ENCODE measurements around the gene GLYATL3. TPM values are rescaled to one million over a fixed set of nuclear protein-coding genes. Genes with fewer than 3 reads are reported as not detected.

GLYATL3 gene
- total RNA-seq, 2 experiments from 2014 or later: not detected

DNA sequence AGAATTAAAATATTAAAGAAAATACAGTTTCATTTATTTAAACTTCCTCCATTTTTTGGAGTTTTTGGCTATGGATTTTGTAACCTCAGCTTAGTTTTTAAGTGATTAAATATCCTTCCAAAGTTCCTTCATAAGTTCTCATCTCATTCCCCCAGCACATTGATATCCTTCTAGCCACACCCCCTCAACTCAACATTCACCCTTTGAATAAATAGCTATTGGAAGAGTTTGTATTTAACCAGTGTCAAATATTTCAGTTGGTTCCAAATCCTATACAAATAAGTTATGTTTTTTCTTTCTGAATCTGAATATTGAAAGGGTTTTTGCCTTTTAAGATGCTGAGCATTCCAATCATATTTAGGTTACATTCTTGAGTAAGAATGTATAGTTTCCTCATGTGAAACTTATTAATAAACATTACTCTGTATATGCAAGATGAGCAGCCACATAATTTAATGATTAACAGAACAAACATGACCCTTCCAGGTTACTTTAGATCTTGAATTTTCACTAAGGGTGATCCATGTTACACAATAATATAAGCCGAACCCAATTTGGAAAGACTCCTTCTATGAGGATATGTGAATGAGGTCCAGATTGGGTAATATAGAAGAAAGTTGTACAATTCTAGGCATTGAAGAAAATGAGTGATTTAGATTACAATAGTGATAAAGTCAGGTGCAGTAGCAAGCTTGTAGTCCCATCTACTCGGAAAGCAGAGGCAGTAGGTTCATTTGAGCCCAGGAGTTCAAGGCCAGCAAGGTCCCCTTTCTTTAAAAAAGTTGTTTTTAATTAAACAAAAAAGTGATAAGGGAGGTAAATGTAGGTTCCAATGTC is 13.6 kb downstream of the GLYATL3 start:
- POLR2A ChIA-PET: no interaction called here
- CTCF ChIA-PET: no interaction called here

- POLR2A ChIA-PET: no interaction called here
These were observed 15.1 kb downstream of the GLYATL3 start for GRCh38 chr6:49514571-49515484.

DNA sequence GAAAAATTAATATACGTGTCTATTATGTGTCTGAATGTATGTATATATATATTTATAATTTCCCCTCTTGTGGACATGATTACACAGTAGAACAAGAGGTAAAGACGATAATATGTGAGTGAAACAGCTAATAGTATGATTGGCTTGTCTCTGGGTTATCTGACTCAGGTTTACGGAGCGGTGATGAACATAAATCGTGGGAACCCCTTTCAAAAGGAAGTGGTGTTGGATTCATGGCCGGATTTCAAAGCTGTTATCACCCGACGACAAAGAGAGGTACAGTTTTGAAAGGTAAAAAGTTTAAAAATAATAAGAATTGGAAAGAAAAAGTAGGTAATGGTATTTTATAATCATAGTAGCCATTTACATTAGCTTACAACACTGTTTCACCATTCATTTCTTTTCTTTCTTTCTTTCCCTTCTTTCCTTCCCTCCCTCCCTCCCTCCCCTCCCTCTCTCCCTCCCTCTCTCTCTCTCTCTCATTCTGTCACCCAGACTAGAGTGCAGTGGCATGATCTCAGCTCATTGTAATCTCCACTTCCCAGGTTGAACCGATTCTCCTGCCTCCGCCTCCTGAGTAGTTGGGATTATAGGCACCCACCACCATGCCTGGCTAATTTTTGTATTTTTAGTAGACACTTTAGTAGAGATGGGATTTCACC is 15.9 kb downstream of the GLYATL3 start:
- ChIA-PET CTCF (no interaction called here), POLR2A (no interaction called here)

More at GRCh38 chr6:49514571-49515484, 15.1 kb downstream of the GLYATL3 start:
- CTCF ChIA-PET: no interaction called here

GRCh38 chr6:49516147-49516505 is 16.4 kb downstream of the GLYATL3 start:
- POLR2A ChIA-PET: no interaction called here
- CTCF ChIA-PET: no interaction called here

GRCh38 chr6:49517919-49518318 is 18.2 kb downstream of the GLYATL3 start:
- ChIA-PET POLR2A (no interaction called here), CTCF (no interaction called here)

- CTCF ChIA-PET: interaction anchor here (0.8 kb wide), 1 partner anchor 14 kb away, joined by 4 read pairs; no protein-coding TSS in a partner anchor
- POLR2A ChIA-PET: no interaction called here
These were observed 19.9 kb downstream of the GLYATL3 start for GRCh38 chr6:49519660-49520059.

DNA sequence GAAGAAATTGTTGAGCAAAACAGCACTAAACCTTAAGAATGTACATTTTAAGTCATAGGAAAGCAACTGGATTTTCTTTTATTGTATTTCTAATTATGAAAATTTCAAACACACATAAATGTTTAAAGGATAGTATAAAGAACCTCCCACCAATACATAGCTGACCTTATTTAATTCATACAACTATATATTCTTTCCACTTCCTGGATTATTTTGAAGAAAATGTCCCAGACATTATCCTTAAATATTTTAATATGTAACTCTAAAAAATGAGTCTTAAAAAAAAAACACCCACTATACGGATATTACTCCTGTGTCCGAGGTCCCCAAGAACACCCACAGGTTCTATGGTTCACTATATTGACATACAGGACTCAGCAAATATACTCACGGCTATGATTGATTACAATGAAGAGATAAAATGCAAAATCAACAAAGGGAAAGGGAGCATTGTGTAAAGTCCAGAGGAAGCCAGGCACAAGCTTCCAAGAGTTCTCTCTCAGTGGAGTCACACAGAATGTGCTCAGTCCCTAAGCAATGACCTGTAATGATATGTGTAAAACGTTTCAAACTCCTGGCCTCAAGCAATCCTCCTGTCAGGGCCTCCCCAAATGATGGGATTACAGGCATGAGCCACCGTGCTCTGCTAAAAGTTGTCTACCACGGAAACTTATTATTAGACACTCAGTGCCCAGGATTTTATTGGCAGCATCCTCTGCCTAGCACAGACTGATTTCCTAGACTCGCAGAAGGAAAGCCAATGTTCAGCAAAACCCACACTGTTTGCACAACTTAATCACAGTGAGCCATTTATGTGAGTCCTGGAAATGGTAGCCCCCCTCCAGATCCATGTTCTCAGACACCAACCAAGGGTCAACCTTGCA is 23.2 kb downstream of the GLYATL3 start:
- POLR2A ChIA-PET: no interaction called here
- CTCF ChIA-PET: no interaction called here

- CTCF ChIA-PET: no interaction called here
- POLR2A ChIA-PET: no interaction called here
These were observed 24.2 kb downstream of the GLYATL3 start for GRCh38 chr6:49523901-49524300.

GRCh38 chr6:49524541-49524940 is 24.8 kb downstream of the GLYATL3 start:
- POLR2A ChIA-PET: no interaction called here
- CTCF ChIA-PET: no interaction called here

DNA sequence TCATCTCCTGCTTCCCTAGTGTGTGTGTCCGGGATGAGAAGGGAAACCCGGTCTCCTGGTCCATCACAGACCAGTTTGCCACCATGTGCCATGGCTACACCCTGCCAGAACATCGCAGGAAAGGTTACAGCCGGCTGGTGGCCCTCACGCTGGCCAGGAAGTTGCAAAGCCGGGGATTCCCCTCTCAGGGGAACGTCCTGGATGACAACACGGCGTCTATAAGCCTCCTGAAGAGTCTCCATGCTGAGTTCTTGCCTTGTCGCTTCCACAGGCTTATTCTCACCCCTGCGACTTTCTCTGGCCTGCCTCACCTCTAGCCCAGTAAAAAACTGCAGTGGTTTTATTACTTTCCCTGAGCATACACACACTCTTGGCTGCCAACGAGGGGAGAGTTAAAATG is 26.9 kb downstream of the GLYATL3 start:
- ChIA-PET CTCF (no interaction called here), POLR2A (no interaction called here)

DNA sequence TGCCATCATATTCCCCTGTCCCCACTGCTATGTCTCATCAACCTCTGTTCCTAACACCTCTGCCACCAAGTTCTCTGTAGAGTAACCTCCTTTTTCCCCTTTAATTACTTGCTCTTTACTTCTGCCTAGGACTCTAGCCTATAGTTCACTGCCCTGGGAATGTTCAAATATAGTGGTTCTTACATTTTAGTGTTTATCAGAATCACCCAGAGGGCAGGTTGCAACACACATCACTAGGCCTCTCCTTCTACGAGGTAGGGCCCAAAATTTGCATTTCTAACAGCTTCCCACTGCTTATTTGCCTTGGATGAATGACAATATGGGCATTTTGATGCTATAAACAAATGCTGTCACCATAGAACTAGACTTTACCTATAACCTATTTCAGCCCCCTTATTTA is 27.6 kb downstream of the GLYATL3 start:
- ChIA-PET CTCF (no interaction called here), POLR2A (no interaction called here)

- ChIA-PET POLR2A (no interaction called here), CTCF (no interaction called here)
These were observed 28.8 kb downstream of the GLYATL3 start for GRCh38 chr6:49528571-49528970.

DNA sequence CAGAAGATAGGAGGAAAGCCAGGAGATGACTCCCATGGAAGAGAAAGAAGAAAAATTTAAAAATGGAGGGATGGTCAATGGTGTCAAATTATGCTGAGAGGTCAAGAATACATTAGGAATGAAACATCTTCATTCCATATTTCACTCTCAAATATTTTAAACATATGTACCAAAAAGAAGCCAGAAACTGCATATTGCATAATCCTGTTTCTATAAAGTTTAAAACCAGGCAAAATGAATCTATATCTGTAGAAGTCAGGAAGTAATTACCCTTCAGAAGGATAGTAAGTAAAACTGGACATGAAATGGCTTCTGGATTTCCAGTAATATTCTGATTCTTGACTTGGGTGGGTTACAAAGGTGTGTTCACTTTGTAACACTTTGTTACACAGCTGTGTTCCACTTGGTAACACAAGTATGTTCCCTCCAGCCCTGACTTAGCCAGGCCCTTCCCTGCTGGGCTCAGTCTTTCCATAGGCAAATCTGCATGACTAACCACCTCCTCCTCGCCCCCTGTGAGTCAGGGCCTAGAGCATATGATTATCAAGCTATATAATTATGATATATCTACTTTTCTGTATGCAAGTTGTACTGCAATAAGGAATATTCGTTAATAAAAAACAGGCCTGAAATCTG is 30.5 kb downstream of the GLYATL3 start:
- POLR2A ChIA-PET: no interaction called here
- CTCF ChIA-PET: no interaction called here

DNA sequence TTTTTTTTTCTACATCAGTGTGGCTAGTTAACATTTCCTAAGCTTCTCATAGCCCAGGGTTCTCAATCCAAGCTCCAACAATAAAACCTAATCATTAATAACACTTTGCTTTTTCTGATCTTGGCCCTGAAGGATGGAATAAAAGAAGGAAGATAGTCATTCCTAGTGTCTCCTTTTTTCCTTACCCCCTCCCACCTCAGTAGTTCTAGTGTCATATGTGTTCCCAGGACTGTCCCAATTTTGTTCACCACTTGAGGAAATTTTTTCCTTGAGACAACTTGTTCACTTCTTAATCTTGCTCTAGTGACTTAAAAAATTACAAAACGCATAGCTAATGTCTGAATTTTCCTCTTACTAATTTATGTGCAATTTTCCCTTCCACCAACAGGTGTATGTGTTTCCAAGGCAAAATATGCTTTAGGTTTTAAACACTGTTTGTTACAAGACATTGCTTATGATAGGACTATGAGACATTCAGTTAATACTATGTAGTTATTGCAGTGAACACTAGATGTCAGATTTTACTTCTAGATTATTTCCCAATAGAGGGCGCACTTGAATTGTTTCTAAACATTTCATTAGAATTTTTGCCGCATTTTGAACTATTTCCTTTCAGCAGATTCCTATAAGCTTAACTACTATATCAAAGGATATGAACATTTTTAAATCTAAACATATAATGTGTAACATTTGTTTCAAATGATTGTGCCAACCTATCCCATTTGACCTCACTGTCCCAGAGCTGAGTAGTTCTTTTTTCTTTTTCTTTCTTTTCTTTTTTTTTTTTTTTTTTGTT is 32.2 kb downstream of the GLYATL3 start:
- ChIA-PET CTCF (interaction anchor here (1.0 to 2.1 kb wide), 4 partner anchors 12 to 89 kb away, joined by 3 to 8 read pairs (median 6); no protein-coding TSS in a partner anchor), POLR2A (interaction anchor here (0.6 kb wide), 1 partner anchor 218 kb away, joined by 3 read pairs; no protein-coding TSS in a partner anchor)

DNA sequence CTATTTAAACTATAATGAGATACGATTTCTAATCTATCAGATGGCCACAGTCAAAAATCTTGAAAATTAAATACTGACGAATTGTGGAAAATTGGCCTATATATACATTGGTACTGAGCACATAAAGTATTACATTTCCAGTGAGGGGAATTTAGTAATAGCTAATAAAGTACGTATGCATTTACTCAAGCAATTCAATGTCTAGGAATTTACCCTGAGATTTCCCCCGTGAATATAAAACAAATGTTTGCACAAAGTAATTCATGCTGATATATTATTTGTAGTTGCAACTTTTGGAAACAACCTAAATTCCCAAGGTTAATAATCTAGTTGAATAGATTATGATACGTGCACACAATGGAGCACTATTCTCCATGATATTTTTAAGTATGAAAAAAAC is 36.1 kb downstream of the GLYATL3 start:
- ChIA-PET POLR2A (no interaction called here), CTCF (no interaction called here)

- POLR2A ChIA-PET: no interaction called here
- CTCF ChIA-PET: no interaction called here
These were observed 39.4 kb downstream of the GLYATL3 start for GRCh38 chr6:49539102-49539501.

GRCh38 chr6:49540614-49541013 is 40.9 kb downstream of the GLYATL3 start:
- ChIA-PET POLR2A (no interaction called here), CTCF (no interaction called here)

DNA sequence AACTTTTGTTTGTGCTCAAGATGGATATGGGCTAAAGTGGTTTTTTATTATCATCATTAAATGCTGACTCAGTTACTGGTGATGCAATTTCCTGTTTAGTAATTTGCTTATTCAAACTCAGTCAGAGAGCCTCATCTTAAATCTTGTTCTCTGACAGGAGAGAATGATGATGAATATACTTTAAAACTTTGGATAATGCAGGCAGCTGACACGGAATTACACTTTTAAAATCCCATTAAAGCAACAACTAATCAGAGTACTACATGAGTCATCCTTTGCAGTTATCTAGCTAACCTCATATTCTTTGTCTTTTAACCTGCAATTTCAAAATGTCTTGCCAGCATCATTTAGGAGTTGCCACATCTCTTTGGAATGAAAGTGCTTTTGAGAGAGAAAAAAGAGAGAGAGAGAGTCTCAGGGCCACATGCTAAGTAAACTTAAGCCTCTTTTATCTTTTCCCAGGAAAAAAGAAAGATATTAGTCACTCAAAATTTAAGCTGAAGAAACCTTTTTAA is 41.5 kb downstream of the GLYATL3 start:
- ChIA-PET POLR2A (no interaction called here), CTCF (no interaction called here)
